GM20431 (cell line): Measurements from ENCODE around the gene PDCD4.

Source experiments
- in situ Hi-C: fragments of 300-500 bp; cut with MseI, MboI; formaldehyde crosslinking; loops from one replicate; pipeline ENCODE4 v1.15.0; 2020; ENCODE audit warnings: low sequenced_read_pairs; ENCODE audit not compliant: unreplicated experiment

The PDCD4 gene

GRCh38 chr10:110841767-110842267, 29.9 kb upstream of the PDCD4 start:
- in situ Hi-C loops, result no loop called here

DNA sequence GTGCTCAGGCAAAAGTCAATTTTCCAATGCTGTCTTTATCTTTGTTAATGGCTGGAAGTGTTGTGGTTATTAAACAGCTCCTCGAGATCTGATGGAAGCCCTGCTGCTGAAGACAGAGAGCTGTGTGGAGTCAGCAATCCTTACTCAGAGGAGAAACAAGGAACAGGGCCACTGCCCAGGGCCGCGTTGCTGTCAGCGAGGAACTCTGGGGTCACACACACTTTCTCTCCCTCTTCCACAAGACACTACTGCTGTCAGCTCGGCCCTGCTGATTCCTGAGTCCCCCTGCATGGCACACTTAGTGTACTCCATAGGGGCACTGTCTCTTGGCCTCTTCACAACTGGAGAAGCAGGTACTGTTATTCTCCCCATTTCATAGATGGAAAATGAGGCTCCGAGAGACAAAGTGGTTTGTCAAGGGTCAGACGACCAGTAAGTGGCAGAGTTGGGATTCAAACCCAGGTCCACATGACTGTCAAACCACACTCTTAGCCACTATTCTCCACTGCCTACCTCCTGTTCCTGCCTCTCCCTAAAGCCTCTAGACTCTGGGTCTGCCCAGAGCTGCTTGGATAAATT, 29.3 kb upstream of the PDCD4 start:
- in situ Hi-C loops, result no loop called here

DNA sequence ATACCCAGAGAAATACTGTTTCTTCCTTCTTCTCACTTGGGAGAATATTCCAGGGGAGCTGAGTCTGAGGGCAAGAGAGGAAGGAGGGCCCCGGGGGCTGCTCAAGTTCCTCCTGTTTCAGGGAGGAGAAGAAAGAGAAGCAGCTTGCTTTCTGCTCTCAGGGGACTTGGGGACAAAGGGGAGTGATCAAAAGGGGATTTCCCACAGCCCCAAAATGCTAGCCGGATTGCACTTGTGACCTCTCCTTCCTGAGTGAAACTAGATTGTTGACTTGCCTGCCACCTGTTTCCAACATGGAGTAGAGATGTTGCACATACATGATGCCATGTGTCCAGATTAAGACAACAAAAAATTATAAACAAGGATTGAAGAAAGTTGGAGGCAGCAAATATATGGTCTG, 28.7 kb upstream of the PDCD4 start:
- in situ Hi-C loops, result no loop called here

DNA sequence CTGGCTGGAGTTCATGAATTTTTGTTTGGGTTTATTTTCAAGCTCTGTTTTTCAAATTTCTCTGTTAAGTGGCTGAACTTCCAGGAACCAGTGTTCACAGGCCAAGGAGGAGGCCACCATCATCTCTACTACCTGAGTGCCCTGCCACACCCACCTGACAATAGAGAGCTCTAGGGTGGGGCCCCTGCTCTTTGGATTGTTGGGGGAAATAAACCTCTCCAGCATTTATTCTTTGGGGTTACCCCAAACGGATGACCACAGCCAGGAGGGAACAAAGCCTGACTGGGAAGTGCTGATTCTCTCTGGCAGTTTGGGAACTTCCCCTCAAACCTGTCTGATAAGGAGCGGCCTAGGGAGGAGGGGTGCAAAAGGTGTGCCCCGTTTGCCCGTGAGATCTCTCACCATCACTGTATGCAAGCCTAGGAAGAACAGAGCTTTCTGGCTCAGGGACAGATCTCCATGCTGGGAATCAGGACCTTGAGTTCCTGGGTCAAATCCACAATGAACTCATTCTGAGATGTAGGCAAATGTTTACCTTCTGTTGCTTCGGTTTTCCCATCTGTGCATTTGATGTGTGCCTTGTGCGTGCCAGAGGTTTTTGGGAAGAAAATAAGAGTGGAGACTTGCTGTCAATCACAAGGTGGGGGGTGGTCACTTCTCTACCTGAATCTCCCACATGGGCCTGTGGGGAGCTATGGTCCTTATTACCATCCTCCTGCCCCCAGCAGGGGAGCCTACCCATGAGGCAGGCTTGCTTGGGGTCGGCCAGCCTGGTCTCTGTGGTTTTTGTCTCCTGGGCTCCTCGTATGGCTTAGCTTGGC, 27.7 kb upstream of the PDCD4 start:
- in situ Hi-C loops, result no loop called here

- in situ Hi-C loops, result no loop called here
Observed at GRCh38 chr10:110844617-110844881, 27.2 kb upstream of the PDCD4 start.

DNA sequence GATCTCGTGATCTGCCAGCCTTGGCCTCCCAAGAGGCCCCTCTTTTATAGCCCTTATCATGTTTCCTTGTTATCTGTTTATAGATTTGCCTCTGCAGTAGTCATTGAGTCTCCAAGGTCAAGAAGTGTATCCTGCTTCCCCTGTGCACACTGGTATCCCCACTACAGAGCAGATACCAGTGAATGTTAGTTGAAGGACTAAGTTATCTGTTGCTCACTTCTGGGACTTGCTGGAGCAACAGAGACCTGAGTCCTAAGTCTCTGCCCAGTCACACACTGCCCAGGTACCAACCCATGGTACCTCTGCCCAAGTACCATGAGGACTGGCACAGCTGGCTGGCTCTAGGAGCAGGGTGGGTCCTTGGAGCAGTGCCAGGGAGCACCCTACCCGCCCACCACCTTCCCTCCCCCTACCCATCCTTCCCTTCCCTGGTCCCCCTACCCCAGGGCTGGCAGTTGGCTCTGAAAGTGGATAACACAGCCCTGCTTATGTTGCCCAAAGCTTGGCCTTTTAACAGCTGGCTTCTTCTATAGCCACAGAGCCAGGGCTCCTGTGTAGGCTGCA, 26.5 kb upstream of the PDCD4 start:
- in situ Hi-C loops, result no loop called here

GRCh38 chr10:110845756-110846620, 25.7 kb upstream of the PDCD4 start:
- in situ Hi-C loops, result no loop called here

GRCh38 chr10:110847374-110847773, 24.4 kb upstream of the PDCD4 start:
- in situ Hi-C loops, result no loop called here

DNA sequence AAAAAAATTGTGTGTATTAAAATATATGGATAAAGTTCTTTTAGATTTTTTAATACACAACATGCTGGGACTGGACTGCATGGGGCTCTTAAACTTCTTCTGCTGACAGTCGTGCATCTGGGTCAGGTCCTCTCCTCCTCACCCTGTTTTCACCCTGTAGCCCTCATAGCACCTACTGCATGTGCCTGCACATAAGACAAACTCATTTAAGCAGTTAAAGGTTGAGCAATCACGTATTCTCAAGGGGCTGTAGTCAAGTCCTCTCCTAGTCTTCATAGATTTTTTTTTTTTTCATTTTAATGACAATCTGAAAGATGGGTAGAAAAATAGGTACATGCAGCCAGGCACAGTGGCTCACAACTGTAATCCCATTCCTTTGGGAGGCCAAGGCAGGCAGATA, 23.6 kb upstream of the PDCD4 start:
- in situ Hi-C loops, result no loop called here

DNA sequence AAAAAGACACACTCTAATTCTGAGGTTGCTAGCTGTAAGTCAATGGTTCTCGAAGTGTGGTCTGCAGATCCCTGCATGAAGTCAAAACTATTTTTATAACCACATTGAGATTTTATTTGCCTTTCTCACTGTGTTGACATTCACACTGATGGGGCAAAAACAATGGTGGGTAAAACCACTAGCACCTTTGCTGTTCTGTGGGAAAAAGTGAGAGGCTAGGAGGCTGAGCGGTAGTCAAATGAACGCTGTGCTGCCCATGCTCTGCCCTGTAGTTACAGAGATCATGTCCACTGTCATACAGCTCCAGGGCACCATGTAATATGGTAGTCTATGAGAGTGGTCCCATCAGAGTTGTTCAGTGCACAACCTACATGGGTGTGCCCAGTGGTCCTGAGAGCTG, 21.6 kb upstream of the PDCD4 start:
- in situ Hi-C loops, result no loop called here

DNA sequence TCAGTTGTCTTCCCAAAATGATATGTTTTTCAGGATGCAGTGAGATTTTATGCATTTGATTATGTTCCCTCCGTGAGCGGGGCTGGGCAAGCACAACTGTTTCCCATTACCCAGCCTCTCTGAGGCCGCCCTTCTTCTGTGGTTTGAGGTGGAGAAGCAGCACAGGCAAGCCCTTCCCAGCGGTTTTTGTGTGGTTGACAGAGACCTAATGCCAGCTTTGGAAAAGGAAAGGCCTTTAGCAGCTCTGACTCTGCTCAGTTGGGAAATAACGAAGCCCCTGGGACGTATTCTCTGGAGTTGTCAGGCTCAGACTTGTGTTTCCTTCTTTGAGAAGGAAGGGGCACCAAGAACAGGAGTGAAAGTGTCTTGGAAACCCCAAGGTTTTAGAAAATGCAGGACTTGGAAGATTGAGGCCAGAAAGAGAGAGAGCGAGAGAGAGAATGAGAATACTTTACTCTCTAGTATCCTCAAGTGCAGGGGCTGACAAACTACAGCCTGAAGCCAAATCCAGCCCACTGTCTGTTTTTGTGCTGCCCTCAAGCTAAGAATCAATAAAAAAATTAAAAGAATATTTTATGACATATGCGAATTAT, 20.6 kb upstream of the PDCD4 start:
- in situ Hi-C loops, result no loop called here

DNA sequence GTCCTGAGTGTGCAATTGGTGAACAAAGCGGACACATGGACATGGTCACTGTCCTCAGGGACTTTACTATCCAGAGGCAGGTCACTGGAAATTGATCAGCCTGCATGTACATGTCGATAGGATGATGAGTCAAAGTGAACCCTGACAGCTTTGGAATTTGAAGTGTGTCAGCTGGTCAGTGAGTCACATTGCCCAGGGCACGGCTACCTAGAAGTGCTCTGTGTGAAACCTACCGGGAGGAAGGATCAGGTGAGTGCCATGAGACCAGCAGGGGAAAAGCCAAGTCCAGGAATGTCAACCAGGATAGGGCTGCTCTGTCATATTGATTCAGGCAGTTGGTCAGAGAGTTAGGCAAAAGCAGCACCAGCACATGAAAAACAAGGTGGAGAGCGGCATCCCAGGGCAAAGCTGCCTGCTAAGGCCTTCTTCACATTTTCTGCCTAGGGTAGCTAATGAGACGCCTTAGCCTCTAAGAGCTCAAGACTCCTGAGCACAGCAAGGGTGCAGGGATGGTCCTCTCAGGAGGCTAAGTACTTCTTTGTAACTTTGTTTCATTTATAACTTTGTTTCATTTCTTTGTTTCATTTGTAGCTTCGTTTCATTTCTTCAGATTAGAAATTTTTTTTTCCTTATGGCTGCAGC, 19.4 kb upstream of the PDCD4 start:
- in situ Hi-C loops, result no loop called here

DNA sequence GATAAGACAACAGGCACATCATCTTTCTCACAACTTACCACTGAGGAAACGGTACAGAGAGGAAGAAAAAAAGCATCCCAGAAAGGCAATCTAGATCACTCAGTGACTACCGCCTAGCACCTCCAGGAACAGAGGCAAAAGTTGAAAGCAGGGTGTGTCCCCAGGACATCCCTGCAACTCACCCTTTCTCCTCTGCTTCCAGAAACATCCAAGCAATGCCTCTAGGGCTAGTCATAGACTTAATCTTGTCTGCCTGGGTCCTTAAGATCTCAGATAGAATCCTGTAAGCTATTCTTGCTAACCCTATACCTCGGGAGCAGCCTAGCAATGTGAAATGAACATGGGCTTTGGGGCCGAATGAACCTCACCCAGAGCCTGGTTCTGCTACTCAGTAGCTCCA, 18.8 kb upstream of the PDCD4 start:
- in situ Hi-C loops, result no loop called here

- in situ Hi-C loops, result no loop called here
Observed at GRCh38 chr10:110853921-110854605, 17.7 kb upstream of the PDCD4 start.

GRCh38 chr10:110857265-110858171, 14.2 kb upstream of the PDCD4 start:
- in situ Hi-C loops, result no loop called here

GRCh38 chr10:110858297-110858934, 13.3 kb upstream of the PDCD4 start:
- in situ Hi-C loops, result no loop called here

DNA sequence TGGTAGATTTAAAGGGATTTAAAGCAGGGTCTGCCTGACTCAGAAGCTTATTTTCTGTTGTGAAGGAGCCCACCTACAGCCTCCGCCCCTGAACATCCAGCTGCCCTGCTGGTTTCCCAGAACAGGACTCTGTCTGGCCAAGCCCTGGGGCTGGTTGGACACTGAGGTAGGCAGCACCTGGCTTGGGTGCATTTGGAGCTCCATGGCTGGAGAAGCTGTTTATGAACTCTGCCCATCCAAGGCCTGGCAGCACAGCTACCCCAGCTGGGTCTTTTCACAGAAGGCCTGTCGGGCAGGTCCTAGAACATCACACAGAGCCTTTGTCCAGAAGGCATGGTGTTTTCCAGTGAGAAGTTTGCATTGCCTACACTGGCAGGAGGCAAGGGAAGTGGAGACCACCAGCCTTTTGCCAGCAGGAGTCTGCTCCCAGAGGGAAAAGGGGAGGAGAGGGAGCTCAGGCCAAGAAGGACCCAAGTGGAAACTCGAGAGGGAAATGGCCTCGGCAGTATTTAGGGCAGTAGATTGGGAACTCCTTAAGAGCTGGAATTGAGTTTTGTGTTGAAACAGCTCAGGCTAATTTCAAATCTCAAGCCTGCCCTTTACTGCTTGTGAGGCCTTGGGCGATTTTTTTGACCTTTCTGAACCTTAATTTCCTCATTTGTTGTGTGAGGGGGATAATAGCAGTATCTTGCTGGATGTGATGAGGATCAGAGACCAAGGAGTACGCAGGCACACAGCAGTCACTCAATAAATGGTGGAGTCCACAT, 12.3 kb upstream of the PDCD4 start:
- in situ Hi-C loops, result no loop called here
